HG03139 (cell line): ENCODE measurements around the gene ING4.

Source experiments
- ATAC-seq: cut with Tn5 transposase; IDR thresholded peaks from one replicate; pipeline ENCODE4 v1.9.1; 2021; ENCODE audit not compliant: unreplicated experiment

Gene ING4

DNA sequence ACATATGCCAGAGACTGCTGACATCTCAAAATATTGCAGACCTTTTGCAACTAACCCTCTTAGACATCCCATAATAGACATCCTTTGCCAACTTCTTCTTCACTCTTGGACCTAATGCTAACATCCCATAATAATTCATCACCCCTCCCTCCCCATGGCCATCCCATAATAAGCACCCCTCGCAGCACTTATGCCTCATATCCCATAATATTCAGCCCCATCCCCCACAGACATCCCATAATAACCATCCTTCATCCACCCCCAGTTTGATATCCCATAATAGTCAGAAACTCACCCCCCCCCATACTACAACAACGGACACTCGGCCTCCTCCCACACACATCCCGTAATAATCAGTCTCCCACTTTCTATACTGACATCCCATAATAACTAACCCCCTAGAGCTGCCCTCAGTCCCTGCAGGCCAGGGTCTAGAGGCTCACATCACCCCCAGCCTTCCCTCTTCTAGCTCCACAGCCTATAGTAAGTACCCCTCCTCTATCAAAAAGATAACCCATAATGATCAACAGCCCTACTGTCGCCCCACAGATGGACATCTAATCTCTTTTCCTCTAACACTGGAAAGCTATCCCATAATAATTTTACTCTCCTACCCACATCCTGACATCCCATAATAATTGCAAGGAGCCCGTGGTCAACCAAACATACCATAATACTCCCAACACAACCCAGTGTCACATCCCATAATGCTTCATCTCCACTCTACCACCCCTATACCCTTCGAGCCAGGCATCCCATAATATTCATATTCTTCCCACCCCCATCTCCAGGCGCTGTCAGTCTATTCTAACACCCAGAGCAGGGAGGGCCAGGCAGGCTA lies 54.9 kb downstream of the ING4 start:
- ATAC-seq, result no peak

DNA sequence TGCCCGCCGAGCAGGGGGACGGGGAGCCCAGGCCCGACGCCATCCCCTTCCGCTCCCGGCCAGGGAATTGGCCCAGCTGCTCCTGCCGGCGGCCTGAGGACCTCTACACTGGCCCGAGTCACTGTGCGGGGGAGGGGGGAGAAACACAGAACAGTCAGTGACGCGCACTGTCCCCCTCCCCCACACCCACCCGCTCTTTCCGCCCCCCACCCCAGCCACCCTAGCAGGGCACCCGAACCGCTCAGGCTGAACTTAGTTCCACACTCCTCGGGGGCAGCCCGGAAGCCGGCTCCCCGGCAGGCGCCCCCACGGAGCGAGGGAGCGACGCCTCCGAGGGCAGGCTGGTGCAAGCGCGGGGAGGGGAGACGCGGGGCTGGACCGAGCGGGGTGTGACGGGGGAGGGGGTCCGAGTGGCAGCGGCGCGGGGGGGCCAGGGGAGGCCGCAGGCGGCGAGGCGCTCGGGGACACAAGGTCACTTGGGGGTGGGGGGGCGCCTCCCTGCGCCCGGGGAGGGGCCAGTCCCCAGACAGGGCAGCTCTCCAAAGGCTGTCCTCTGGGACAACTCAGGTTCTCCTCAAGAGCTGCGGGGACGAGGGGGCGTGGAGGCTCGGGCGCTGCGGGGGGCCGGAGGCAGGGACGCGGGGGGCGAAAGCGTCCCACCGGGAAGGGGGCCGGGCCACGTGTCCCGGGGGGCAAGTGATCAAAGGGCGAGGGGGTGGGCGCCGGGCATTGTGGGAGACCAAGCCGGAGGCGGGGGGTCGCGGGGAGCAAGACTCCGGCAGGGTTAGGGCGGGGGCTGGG lies 56.4 kb downstream of the ING4 start:
- ATAC-seq, result no peak

DNA sequence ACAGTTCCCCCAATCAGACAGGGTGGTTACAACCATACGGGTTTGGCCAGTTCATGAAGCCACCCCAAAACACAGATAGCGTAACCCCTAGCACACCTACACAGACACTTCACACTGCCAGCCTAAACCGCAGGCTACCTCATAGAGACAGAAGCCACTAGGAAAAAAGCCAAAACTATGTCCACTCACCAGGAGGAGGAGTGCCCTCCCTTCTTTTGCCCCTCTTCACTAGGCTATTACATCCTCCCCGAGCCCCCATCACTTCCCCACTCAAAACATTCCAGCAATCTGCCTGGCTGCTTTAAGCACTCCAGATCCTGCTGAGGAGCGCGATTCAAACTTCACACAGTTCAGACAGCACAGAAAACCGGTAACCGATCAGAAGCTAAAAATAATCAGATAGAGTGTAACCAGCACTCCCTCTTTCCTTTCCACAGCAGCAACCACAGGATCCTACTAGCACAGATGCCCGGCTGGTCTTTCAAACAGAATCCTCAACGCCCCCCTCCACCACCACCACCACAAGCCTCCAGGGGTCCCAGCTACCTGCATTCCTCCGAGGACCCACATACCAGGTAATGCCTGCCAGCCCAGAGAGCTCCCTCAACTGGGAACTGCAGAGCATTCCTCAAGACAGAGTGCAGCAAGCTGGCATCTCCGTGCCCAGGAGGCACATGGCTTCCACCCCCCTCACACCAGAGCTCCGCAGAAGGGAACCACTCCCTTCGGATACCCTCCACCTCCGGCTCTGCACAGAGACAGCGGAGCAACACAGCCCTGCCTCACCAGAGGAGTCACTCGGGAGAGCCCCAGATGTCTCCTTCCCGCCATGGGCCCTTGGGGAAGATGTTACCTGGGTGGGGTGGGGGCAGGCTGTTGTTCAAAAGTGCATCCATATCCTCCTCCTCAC lies 57.2 kb downstream of the ING4 start:
- no peak for ATAC-seq

DNA sequence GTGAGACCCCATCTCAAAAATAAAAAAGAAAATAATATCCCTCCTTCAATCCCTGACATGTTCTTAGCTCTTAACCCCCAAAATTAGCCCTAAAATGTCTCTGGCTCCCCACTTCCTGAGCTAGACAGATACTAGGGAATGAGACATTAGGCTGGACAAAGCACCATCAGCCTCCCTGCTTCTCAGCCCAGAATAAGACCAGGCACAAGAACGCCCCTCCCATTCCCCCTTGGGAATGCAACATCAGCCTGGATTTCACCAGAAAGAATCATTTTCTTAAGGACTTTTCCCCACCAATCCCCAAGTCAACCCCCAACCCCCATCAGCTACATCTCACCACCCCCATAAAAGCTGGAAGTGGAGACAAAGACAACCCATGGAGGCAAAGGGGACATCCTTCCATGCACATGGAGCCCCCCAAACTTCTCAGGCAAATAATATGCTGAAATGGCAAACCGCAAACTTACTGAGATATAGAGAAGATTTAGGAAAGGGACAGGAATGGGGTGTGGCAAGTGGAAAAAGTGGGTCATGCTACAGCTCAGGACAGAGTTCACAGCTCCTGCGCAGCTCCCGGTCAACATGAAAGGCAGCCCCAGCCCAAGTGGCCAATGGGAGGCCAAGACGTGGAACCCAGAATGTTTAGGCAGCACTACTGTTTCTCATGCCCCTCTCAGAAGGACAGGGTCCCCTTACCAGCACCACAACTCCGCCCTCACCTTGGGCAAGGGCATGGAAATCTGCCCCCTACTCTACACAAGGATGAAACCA lies 58.5 kb downstream of the ING4 start:
- no peak for ATAC-seq

DNA sequence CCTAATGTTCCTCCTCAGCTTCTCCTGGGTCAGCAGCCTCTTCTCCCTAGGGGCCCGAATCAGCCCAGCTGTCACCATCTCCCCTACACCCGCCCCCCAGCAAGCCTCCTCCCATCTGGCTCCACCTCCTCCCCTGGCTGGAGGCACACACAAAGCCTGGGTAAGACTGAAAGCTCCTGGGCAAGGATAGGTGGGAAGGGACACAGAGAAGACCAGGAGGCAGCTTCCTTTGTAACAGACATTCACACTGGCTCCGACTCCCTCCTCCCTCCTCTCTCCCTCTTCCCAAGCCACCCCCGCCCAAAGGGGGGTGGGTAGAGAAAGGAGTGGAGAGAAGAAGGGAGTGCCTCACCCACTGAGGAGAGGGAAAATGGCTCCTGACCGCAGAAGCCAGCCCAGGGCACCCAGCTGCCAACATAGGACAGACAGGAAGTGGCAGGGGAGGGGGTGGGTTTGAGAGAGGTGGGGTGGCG lies 59.8 kb downstream of the ING4 start:
- no peak for ATAC-seq

DNA sequence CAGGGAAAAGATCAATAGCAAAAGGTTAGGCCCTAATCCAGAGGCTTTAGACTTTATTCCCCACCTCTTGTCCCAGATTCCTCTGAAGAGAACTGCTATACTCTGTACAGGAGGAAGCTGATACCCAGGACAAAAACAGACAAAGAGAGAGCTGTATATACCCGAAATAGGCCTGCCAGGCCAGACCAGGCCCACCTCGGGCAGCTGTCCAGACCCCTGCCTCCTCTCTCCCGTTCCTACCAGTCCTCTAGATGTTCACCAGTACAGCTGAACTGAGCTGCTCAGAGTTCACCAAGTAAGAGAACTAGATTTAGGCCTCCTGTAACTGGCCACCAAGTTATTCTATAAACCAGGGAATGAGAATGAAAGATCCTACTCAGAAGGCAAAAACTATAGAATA lies 60.4 kb downstream of the ING4 start:
- no peak for ATAC-seq
